NCI-H524 (cell line): ENCODE data around the gene RBM41.

Source experiments
- DNase-seq, 2 experiments: peaks; one replicate each; lab custom pipeline; 2025; lab: John Stamatoyannopoulos, UW

The RBM41 gene

DNA sequence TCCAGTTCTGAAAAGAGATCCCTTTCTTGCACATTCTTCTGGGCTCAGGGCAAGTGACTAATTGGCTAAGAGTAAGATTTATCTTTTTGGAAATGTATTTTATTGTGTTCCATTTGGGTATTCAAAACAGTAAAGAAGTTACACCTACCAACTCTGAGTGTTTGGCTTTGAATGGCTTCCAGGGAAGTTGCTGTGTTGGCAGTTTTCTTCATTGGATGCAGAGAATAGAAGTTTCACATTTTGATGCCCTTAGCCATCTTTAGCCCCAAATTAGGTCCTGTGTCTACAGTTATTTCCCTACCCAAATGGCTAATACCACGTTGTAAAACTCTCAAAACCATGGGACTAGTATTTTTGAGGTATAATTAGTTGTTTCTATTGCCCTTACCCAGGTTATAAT is 88.9 kb downstream of the RBM41 start:
- DNase-seq: no peak

GRCh38 chrX:107025545-107025944 is 93.1 kb downstream of the RBM41 start:
- DNase-seq: peak in 1 of 2 experiments; percentile 41

- no peak for DNase-seq
Observed at GRCh38 chrX:107014936-107015335, 103.7 kb downstream of the RBM41 start.
